Panc1 (cell line): ENCODE results near the gene SVIL. TPM values are rescaled to one million over a fixed set of nuclear protein-coding genes. Genes with fewer than 3 reads are reported as not detected.
A peak's percentile ranks its signal among the peaks of the same experiment; 100 is the strongest.

Source experiments
- ATAC-seq: fragments of 200-7000 bp; cut with Tn5 transposase; 2 replicates; pipeline ENCODE4 v1.9.1; 2020; ENCODE audit warnings: mild to moderate bottlenecking, moderate library complexity
- BruUV-seq: library from RNA; stranded (reverse); fragments of 400-500 nt; replicated peaks from 2 replicates; lab custom pipeline; 2021; lab: Mats Ljungman, UMichigan
- CTCF ChIA-PET: fragments of 300-600 bp; sonication (Branson Sonifier 250); formaldehyde crosslinking; loops from one replicate; lab custom pipeline; 2022; ENCODE audit warnings: antibody characterized with exemption; lab: Charles Lee
- POLR2A ChIA-PET: fragments of 300-600 bp; sonication (Branson Sonifier 250); formaldehyde crosslinking; loops from one replicate; lab custom pipeline; 2022; ENCODE audit warnings: antibody characterized with exemption; lab: Charles Lee
- DNase-seq: peaks from one replicate; pipeline ENCODE4 v3.0.0-alpha.2; 2010; ENCODE audit warnings: low read depth, low spot score
- H3K27ac ChIP-seq: 2 replicates; pipeline ENCODE4 v1.5.1; 2011; ENCODE audit warnings: mild to moderate bottlenecking, low read length, inconsistent platforms
- H3K27me3 ChIP-seq: fragments of 200-500 bp; sonication (Bioruptor generic); 2 replicates; pipeline ENCODE4 v1.6.0; 2014; ENCODE audit warnings: low read length, inconsistent platforms; ENCODE audit not compliant: control insufficient read depth, insufficient read depth
- H3K36me3 ChIP-seq: fragments of 200-500 bp; sonication (Bioruptor generic); 2 replicates; pipeline ENCODE4 v1.5.1; 2014; ENCODE audit warnings: inconsistent platforms, mild to moderate bottlenecking, low read length, moderate library complexity; ENCODE audit not compliant: control insufficient read depth, insufficient read depth
- H3K4me1 ChIP-seq: 2 replicates; pipeline ENCODE4 v1.5.1; 2011; ENCODE audit warnings: inconsistent platforms, mild to moderate bottlenecking, low read length, moderate library complexity; ENCODE audit not compliant: control insufficient read depth, insufficient read depth
- H3K4me3 ChIP-seq, 2 experiments: 2 replicates each; pipeline ENCODE4 v1.5.1; 2011 to 2012; ENCODE audit warnings: low read depth in 2 of 2, low read length in 2 of 2, mild to moderate bottlenecking in 2 of 2, inconsistent platforms in 1 of 2, moderate library complexity in 1 of 2
- H3K9me3 ChIP-seq: fragments of 200-500 bp; sonication (Bioruptor generic); 2 replicates; pipeline ENCODE4 v1.5.1; 2014; ENCODE audit warnings: low read depth, mild to moderate bottlenecking, inconsistent platforms, low read length, moderate library complexity; ENCODE audit not compliant: control insufficient read depth, insufficient read depth
- CTCF ChIP-seq: fragments of 450-650 bp; IDR thresholded peaks from 2 replicates; pipeline ENCODE4 v1.5.1; 2017; ENCODE audit warnings: mild to moderate bottlenecking
- POLR2AphosphoS5 ChIP-seq: IDR thresholded peaks from 2 replicates; pipeline ENCODE4 v1.6.1; 2012; ENCODE audit warnings: mild to moderate bottlenecking, low read depth, low read length, moderate library complexity
- SIN3A ChIP-seq: IDR thresholded peaks from 2 replicates; pipeline ENCODE4 v1.6.1; 2012; ENCODE audit warnings: low read depth, mild to moderate bottlenecking, low read length, moderate library complexity, borderline replicate concordance; ENCODE audit not compliant: insufficient read depth
- TCF7L2 ChIP-seq: IDR thresholded peaks from 2 replicates; pipeline ENCODE4 v1.6.1; 2011; ENCODE audit warnings: mild to moderate bottlenecking, low read depth, low read length, inconsistent platforms
- in situ Hi-C: cut with HindIII; loops from 2 replicates; pipeline ENCODE4 v1.10.0; 2016; ENCODE audit warnings: low sequenced_read_pairs, low pct_unique_long_range_greater_than_20kb
- intact Hi-C: fragments of 100-400 bp; cut with micrococcal nuclease; formaldehyde crosslinking; loops from one replicate; pipeline ENCODE4 v1.10.0; 2022; ENCODE audit not compliant: unreplicated experiment
- total RNA-seq: library from RNA; stranded (reverse); gene quantifications from one replicate; pipeline ENCODE4 v1.2.1, GENCODE V29; 2021; ENCODE audit not compliant: unreplicated experiment
- TF ChIP-seq, protein P1 (sequence below), 2 experiments: IDR thresholded peaks; 2 replicates each; pipeline ENCODE4 v1.6.1; 2011 to 2012; ENCODE audit warnings: low read depth in 2 of 2, control low read depth in 1 of 2, low read length in 1 of 2, mild to moderate bottlenecking in 1 of 2, moderate library complexity in 1 of 2; ENCODE audit not compliant: insufficient read depth in 1 of 2

The SVIL gene
- total RNA-seq, 1 experiment from 2014 or later = 72.8 TPM

GRCh38 chr10:29622382-29622922 lies 12.3 kb downstream of the SVIL start:
- peak overlapping the region; percentile 63; the same call in 1 of the 2 replicates for H3K27ac ChIP-seq
- H3K36me3 ChIP-seq = no peaks in the 10 kb centered on the region
- no peak for DNase-seq
- intact Hi-C loops (no loop called here), in situ Hi-C loops (no loop called here)
- no TSS peak for BruUV-seq
- POLR2A ChIA-PET = no interaction called here
- TF ChIP-seq, protein P1, sequence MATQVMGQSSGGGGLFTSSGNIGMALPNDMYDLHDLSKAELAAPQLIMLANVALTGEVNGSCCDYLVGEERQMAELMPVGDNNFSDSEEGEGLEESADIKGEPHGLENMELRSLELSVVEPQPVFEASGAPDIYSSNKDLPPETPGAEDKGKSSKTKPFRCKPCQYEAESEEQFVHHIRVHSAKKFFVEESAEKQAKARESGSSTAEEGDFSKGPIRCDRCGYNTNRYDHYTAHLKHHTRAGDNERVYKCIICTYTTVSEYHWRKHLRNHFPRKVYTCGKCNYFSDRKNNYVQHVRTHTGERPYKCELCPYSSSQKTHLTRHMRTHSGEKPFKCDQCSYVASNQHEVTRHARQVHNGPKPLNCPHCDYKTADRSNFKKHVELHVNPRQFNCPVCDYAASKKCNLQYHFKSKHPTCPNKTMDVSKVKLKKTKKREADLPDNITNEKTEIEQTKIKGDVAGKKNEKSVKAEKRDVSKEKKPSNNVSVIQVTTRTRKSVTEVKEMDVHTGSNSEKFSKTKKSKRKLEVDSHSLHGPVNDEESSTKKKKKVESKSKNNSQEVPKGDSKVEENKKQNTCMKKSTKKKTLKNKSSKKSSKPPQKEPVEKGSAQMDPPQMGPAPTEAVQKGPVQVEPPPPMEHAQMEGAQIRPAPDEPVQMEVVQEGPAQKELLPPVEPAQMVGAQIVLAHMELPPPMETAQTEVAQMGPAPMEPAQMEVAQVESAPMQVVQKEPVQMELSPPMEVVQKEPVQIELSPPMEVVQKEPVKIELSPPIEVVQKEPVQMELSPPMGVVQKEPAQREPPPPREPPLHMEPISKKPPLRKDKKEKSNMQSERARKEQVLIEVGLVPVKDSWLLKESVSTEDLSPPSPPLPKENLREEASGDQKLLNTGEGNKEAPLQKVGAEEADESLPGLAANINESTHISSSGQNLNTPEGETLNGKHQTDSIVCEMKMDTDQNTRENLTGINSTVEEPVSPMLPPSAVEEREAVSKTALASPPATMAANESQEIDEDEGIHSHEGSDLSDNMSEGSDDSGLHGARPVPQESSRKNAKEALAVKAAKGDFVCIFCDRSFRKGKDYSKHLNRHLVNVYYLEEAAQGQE (IDR thresholded peaks at IDR 0.05; ENCODE audit: insufficient read depth in 1 of 2, low read depth in 2 of 2, low read length in 1 of 2) = no peak
- no peak for TF ChIP-seq TCF7L2
- H3K4me3 ChIP-seq = no peak overlapping the region
- CTCF ChIA-PET = interaction anchor here (0.6 kb wide), 1 partner anchor 153 kb away, joined by 3 read pairs; no protein-coding TSS in a partner anchor
- peaks cover 53% of the 10 kb centered on the region for H3K4me1 ChIP-seq
- H3K9me3 ChIP-seq = no peaks in the 10 kb centered on the region
- no peaks in the 10 kb centered on the region for H3K27me3 ChIP-seq
- ATAC-seq = no peak

DNA sequence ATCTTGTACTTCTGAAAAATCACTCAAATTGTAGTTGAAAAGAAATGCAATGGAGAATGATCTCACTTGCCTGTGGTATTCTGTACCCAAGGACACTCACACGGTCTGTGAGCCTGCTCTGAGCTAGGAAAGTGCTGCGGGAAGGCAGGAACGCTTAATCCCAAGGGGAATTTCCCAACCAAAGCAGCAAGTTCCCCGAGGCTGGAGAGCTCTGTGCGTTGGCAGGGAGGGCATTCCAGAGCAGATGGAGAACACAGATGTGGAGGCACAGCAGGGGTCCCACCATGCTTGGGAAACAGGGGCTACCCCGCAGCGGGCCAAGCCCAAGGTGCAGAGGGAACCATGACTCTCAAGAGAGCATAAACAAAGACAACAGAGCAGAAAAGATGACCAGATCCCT lies 13.6 kb downstream of the SVIL start:
- Histone ChIP-seq H3K27ac (peak overlapping the region; percentile 72), H3K9me3 (no peaks in the 10 kb centered on the region), H3K4me3 (no peak overlapping the region), H3K36me3 (no peaks in the 10 kb centered on the region), H3K27me3 (no peaks in the 10 kb centered on the region), H3K4me1 (peaks cover 50% of the 10 kb centered on the region)
- no peak for DNase-seq
- intact Hi-C loops (no loop called here), in situ Hi-C loops (no loop called here)
- BruUV-seq = no TSS peak
- ChIA-PET CTCF (interaction anchor here (0.9 kb wide), 1 partner anchor 38 kb away, joined by 3 read pairs; no protein-coding TSS in a partner anchor), POLR2A (no interaction called here)
- peak; percentile 89 for ATAC-seq
- TF ChIP-seq SIN3A = no peak
- TF ChIP-seq, protein P1 (IDR thresholded peaks at IDR 0.05; ENCODE audit: insufficient read depth in 1 of 2, low read depth in 2 of 2, low read length in 1 of 2) = no peak
- no peak for TF ChIP-seq TCF7L2
- no peak for TF ChIP-seq CTCF
- no peak for TF ChIP-seq POLR2AphosphoS5
